Liver (tissue), 9 donors: ENCODE results near the gene OR1D2. TPM values are rescaled to one million over a fixed set of nuclear protein-coding genes. Genes with fewer than 3 reads are reported as not detected.

Experiments used
- DNase-seq: peaks from one replicate; pipeline ENCODE4 v3.0.0-alpha.2; 2017; ENCODE audit warnings: low spot score
- H3K27ac ChIP-seq, 2 donors: one replicate each; pipeline ENCODE4 v1.7.0; 2013; ENCODE audit warnings: inconsistent platforms in 2 of 2, low read length in 2 of 2, control low read depth in 1 of 2, low read depth in 1 of 2, mild to moderate bottlenecking in 1 of 2
- H3K27me3 ChIP-seq, 4 donors: one replicate each; pipeline versions ENCODE4 v1.6.1 to v1.7.0; 2013; ENCODE audit warnings: low read length in 3 of 4, inconsistent platforms in 1 of 4, mild to moderate bottlenecking in 1 of 4, moderate library complexity in 1 of 4; ENCODE audit not compliant: control insufficient read depth in 4 of 4, insufficient read depth in 4 of 4
- H3K36me3 ChIP-seq, 4 donors: one replicate each; pipeline versions ENCODE4 v1.6.1 to v1.7.0; 2013; ENCODE audit warnings: low read length in 3 of 4, mild to moderate bottlenecking in 3 of 4, low read depth in 1 of 4, moderate library complexity in 1 of 4; ENCODE audit not compliant: control insufficient read depth in 4 of 4, insufficient read depth in 3 of 4
- H3K4me1 ChIP-seq, 4 donors: one replicate each; pipeline versions ENCODE4 v1.6.1 to v1.7.0; 2013; ENCODE audit warnings: low read length in 3 of 4, mild to moderate bottlenecking in 3 of 4, moderate library complexity in 1 of 4; ENCODE audit not compliant: control insufficient read depth in 4 of 4, insufficient read depth in 4 of 4
- H3K4me3 ChIP-seq, 3 donors: one replicate each; pipeline versions ENCODE4 v1.6.1 to v1.7.0; 2013; ENCODE audit warnings: low read length in 3 of 3, control low read depth in 1 of 3, low read depth in 1 of 3, mild to moderate bottlenecking in 1 of 3
- H3K9ac ChIP-seq, 2 donors: one replicate each; pipeline ENCODE4 v1.7.0; 2013; ENCODE audit warnings: low read length in 2 of 2, mild to moderate bottlenecking in 2 of 2, moderate library complexity in 2 of 2, control low read depth in 1 of 2, low read depth in 1 of 2
- H3K9me3 ChIP-seq, 4 donors: one replicate each; pipeline versions ENCODE4 v1.6.1 to v1.7.0; 2013; ENCODE audit warnings: low read length in 3 of 4; ENCODE audit not compliant: control insufficient read depth in 4 of 4
- ATF3 ChIP-seq: IDR thresholded peaks from 2 replicates; pipeline ENCODE4 v1.6.1; 2016; ENCODE audit warnings: antibody characterized with exemption
- CTCF ChIP-seq: fragments of 150-350 bp; IDR thresholded peaks from 2 replicates; pipeline ENCODE4 v1.5.1; 2017; ENCODE audit warnings: improper control_type of control experiment, low read depth, low read length; ENCODE audit not compliant: missing input control
- FOXA1 ChIP-seq: IDR thresholded peaks from 2 replicates; pipeline ENCODE4 v1.6.1; 2016; ENCODE audit warnings: antibody characterized with exemption
- FOXA2 ChIP-seq: IDR thresholded peaks from 2 replicates; pipeline ENCODE4 v1.6.1; 2016; ENCODE audit warnings: antibody characterized with exemption
- GABPA ChIP-seq, 2 donors: IDR thresholded peaks in 1 of 2; conservative IDR thresholded peaks in 1 of 2; 2 replicates each; pipeline ENCODE4 v1.6.1; 2016; ENCODE audit warnings: antibody characterized with exemption in 2 of 2, mild to moderate bottlenecking in 1 of 2, moderate library complexity in 1 of 2
- HNF4A ChIP-seq, 2 donors: conservative IDR thresholded peaks; 2 replicates each; pipeline ENCODE4 v1.6.1; 2016; ENCODE audit warnings: antibody characterized with exemption in 2 of 2, mild to moderate bottlenecking in 2 of 2
- HNF4G ChIP-seq: IDR thresholded peaks from 2 replicates; pipeline ENCODE4 v1.6.1; 2016; ENCODE audit warnings: antibody characterized with exemption
- JUND ChIP-seq, 2 donors: IDR thresholded peaks; 2 replicates each; pipeline ENCODE4 v1.6.1; 2016; ENCODE audit warnings: antibody characterized with exemption in 2 of 2
- MAX ChIP-seq: IDR thresholded peaks from 2 replicates; pipeline ENCODE4 v1.6.1; 2016; ENCODE audit warnings: antibody characterized with exemption
- NR2F2 ChIP-seq: IDR thresholded peaks from 2 replicates; pipeline ENCODE4 v1.6.1; 2016; ENCODE audit warnings: antibody characterized with exemption
- RAD21 ChIP-seq, 2 donors: IDR thresholded peaks; 2 replicates each; pipeline ENCODE4 v1.6.1; 2016; ENCODE audit warnings: antibody characterized with exemption in 2 of 2, mild to moderate bottlenecking in 2 of 2
- REST ChIP-seq: IDR thresholded peaks from 2 replicates; pipeline ENCODE4 v1.6.1; 2016; ENCODE audit warnings: antibody characterized with exemption, mild to moderate bottlenecking
- RXRA ChIP-seq, 2 donors: IDR thresholded peaks; 2 replicates each; pipeline ENCODE4 v1.6.1; 2017 to 2018; ENCODE audit warnings: antibody characterized with exemption in 2 of 2, mild to moderate bottlenecking in 1 of 2
- SP1 ChIP-seq: IDR thresholded peaks from 2 replicates; pipeline ENCODE4 v1.6.1; 2018; ENCODE audit warnings: antibody characterized with exemption, mild to moderate bottlenecking
- YY1 ChIP-seq: IDR thresholded peaks from 2 replicates; pipeline ENCODE4 v1.6.1; 2016; ENCODE audit warnings: antibody characterized with exemption, mild to moderate bottlenecking
- ZBTB33 ChIP-seq: IDR thresholded peaks from 2 replicates; pipeline ENCODE4 v1.6.1; 2016; ENCODE audit warnings: antibody characterized with exemption
- WGBS: extraction: QIAGEN DNeasy Blood & Tissue Kit; methylation state at CpG from one replicate; pipeline ENCODE4 v1.1.7; 2013; 5-methylcytosine and 5-hydroxymethylcytosine counted together
- polyA plus RNA-seq, 2 donors: library from polyadenylated mRNA; stranded (reverse) in 1 of 2; unstranded in 1 of 2; fragments of 200-250 nt in 1 of 2; fragments of >200 nt in 1 of 2; fragmentation: Nextera tagmentation in 1 of 2; extraction: Ambion mirVana in 1 of 2; gene quantifications; one replicate each; pipeline versions ENCODE4 v1.2.1 to v1.2.3, GENCODE V29; 2013 to 2015
- total RNA-seq, 2 donors: library from RNA; depleted of rRNA; stranded (reverse); fragments of >200 nt; gene quantifications; one replicate each; pipeline ENCODE4 v1.2.3, GENCODE V29; 2014
- donor health status: healthy.
- donor health status: healthy.
- donor health status: healthy.
- donor health status: healthy.
- donor health status: healthy.

Gene OR1D2
- total and polyA plus RNA-seq, 4 donors, result not detected

- WGBS, result 94% methylated on average over 8 of the region's 8 CpGs
- no peaks in the 10 kb centered on the region for H3K36me3 ChIP-seq
- H3K27ac ChIP-seq, result no peak overlapping the region
- H3K4me1 ChIP-seq, result peaks cover 0 to 11% (median 7%) of the 10 kb centered on the region in 4 donors
- no peaks in the 10 kb centered on the region for H3K9me3 ChIP-seq
- DNase-seq, result no peak
- TF ChIP-seq ATF3 (no peak), RXRA (IDR thresholded peaks at IDR 0.05) (no peak), REST (no peak), NR2F2 (no peak), FOXA2 (no peak), GABPA (IDR thresholded peaks at IDR 0.05 in 1 of 2, conservative IDR thresholded peaks at IDR 0.05 in 1 of 2) (no peak)
- no peaks in the 10 kb centered on the region for H3K27me3 ChIP-seq
- H3K9ac ChIP-seq, result no peak overlapping the region
- no peak overlapping the region for H3K4me3 ChIP-seq
These were observed 54.4 kb downstream of the OR1D2 start for GRCh38 chr17:3049705-3050295.

- Histone ChIP-seq H3K4me1 (peaks cover 0 to 11% (median 7%) of the 10 kb centered on the region in 4 donors), H3K9me3 (peaks cover 0 to 5% (median 1%) of the 10 kb centered on the region in 4 donors), H3K9ac (peak overlapping the region in 1 of 2 donors; percentile 22), H3K36me3 (no peaks in the 10 kb centered on the region), H3K27me3 (peaks cover 0 to 2% (median 0%) of the 10 kb centered on the region in 4 donors), H3K27ac (peak overlapping the region in 1 of 2 donors; percentile 37), H3K4me3 (peak overlapping the region; percentile 67 to 88 (median 79))
- DNase-seq, result peak; percentile 89
- no peak for TF ChIP-seq FOXA1
- TF ChIP-seq RXRA (IDR thresholded peaks at IDR 0.05), result peak in 1 of 2 donors; percentile 52
- peak; percentile 70 for TF ChIP-seq CTCF
- TF ChIP-seq ZBTB33, result no peak
- no peak for TF ChIP-seq JUND (IDR thresholded peaks at IDR 0.05)
- no peak for TF ChIP-seq FOXA2
- peak; percentile 97 for TF ChIP-seq RAD21 (IDR thresholded peaks at IDR 0.05)
- no peak for TF ChIP-seq NR2F2
- TF ChIP-seq GABPA (IDR thresholded peaks at IDR 0.05 in 1 of 2, conservative IDR thresholded peaks at IDR 0.05 in 1 of 2), result peak in 1 of 2 donors; percentile 74
- no peak for TF ChIP-seq HNF4G
- TF ChIP-seq YY1, result no peak
- TF ChIP-seq MAX, result no peak
- TF ChIP-seq HNF4A (conservative IDR thresholded peaks at IDR 0.05), result peak in 1 of 2 donors; percentile 25
- TF ChIP-seq SP1, result peak; percentile 96
- TF ChIP-seq REST, result no peak
- no peak for TF ChIP-seq ATF3
- 2% methylated on average over 50 of the region's 50 CpGs for WGBS
These were observed 55.3 kb downstream of the OR1D2 start for GRCh38 chr17:3048727-3049471.
